IPS-18a (cell line): ENCODE data around the gene BPTF.
"Not testable (repeated sequence)": the region's sequence is repeated elsewhere in the genome, so short reads cannot be mapped to it uniquely, and the experiment has no call there.

Experiments
- H3K27ac ChIP-seq: one replicate; pipeline ENCODE4 v1.5.1; 2013; ENCODE audit warnings: low read length
- H3K27me3 ChIP-seq: one replicate; pipeline ENCODE4 v1.6.1; 2013; ENCODE audit warnings: mild to moderate bottlenecking, low read length; ENCODE audit not compliant: control insufficient read depth, insufficient read depth
- H3K36me3 ChIP-seq: one replicate; pipeline ENCODE4 v1.6.1; 2013; ENCODE audit warnings: low read depth, low read length; ENCODE audit not compliant: control insufficient read depth
- H3K4me1 ChIP-seq: one replicate; pipeline ENCODE4 v1.6.1; 2013; ENCODE audit warnings: low read depth, low read length; ENCODE audit not compliant: control insufficient read depth
- H3K4me3 ChIP-seq: one replicate; pipeline ENCODE4 v1.5.1; 2013; ENCODE audit warnings: low read length
- H3K9ac ChIP-seq: one replicate; pipeline ENCODE4 v1.6.1; 2013; ENCODE audit warnings: mild to moderate bottlenecking, low read length, moderate library complexity
- H3K9me3 ChIP-seq: one replicate; pipeline ENCODE4 v1.6.1; 2013; ENCODE audit warnings: low read depth, low read length; ENCODE audit not compliant: control insufficient read depth

Gene BPTF

GRCh38 chr17:67862614-67863217, 37.4 kb downstream of the BPTF start:
- H3K4me1 ChIP-seq = no peaks in the 10 kb centered on the region
- no peak overlapping the region for H3K4me3 ChIP-seq
- no peak overlapping the region for H3K9ac ChIP-seq
- H3K27me3 ChIP-seq = no peaks in the 10 kb centered on the region
- peaks cover 14% of the 10 kb centered on the region for H3K36me3 ChIP-seq
- H3K9me3 ChIP-seq = no peaks in the 10 kb centered on the region
- no peak overlapping the region for H3K27ac ChIP-seq

DNA sequence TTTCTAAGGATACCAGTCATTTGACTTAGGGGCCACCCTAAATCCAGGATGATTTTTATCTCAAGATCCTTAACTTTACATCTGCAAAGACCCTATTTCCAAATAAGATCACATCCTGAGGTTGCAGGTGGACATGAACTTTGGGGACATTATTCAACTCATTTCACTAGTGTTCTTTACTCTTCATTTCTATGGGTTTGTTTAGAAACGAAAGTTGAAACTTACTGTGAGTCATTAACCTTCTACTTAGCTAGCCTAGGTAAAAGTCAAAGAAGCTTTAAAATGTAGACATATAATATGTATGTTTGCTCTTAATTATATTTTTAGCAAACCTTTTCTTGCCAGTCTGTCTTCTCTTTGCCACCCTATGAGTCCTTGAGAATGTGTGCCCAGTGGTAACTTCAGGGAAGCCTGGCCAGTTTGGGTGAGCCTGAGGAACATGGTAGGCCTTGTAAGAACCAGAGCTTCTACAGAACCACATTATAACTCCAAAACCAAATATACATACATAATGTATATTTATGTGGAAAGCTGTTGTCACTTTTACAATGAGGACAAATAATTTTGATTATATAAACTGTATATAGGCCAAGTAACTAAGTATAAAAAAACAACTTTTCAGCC, 38.4 kb downstream of the BPTF start:
- no peaks in the 10 kb centered on the region for H3K9me3 ChIP-seq
- H3K36me3 ChIP-seq = peaks cover 14% of the 10 kb centered on the region
- no peak overlapping the region for H3K4me3 ChIP-seq
- H3K27ac ChIP-seq = no peak overlapping the region
- no peaks in the 10 kb centered on the region for H3K27me3 ChIP-seq
- H3K4me1 ChIP-seq = no peaks in the 10 kb centered on the region
- no peak overlapping the region for H3K9ac ChIP-seq

- no peaks in the 10 kb centered on the region for H3K4me1 ChIP-seq
- no peak overlapping the region for H3K27ac ChIP-seq
- no peaks in the 10 kb centered on the region for H3K9me3 ChIP-seq
- H3K36me3 ChIP-seq = peaks cover 17% of the 10 kb centered on the region
- H3K4me3 ChIP-seq = no peak overlapping the region
- H3K27me3 ChIP-seq = no peaks in the 10 kb centered on the region
- no peak overlapping the region for H3K9ac ChIP-seq
Observed at GRCh38 chr17:67865438-67865837, 40.1 kb downstream of the BPTF start.

DNA sequence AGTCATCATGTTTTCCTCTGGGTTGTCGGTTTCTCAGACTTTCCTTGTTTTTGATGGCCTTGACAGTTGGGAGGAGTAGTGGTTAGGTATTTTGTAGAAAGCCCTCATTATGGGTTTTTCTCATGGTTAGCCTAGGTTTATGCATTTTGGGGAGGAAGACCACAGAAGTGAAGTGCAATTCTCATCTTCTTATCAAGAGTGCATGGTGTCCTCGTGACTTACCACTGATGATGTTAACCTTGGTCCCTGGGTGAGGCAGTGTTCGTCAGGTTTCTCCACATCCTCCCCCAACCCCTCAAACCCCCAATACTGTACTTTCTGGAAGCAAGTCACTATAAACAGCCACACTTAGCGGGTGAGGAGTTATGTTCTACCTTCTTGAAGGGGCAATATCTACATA, 42.3 kb downstream of the BPTF start:
- Histone ChIP-seq H3K4me1 (no peaks in the 10 kb centered on the region), H3K27ac (no peak overlapping the region), H3K4me3 (no peak overlapping the region), H3K27me3 (no peaks in the 10 kb centered on the region), H3K36me3 (peaks cover 18% of the 10 kb centered on the region), H3K9ac (no peak overlapping the region), H3K9me3 (no peaks in the 10 kb centered on the region)

- no peak overlapping the region for H3K4me3 ChIP-seq
- H3K36me3 ChIP-seq = peaks cover 18% of the 10 kb centered on the region
- no peaks in the 10 kb centered on the region for H3K27me3 ChIP-seq
- no peaks in the 10 kb centered on the region for H3K9me3 ChIP-seq
- H3K9ac ChIP-seq = no peak overlapping the region
- H3K27ac ChIP-seq = no peak overlapping the region
- H3K4me1 ChIP-seq = no peaks in the 10 kb centered on the region
Observed at GRCh38 chr17:67868176-67868575, 42.9 kb downstream of the BPTF start.

DNA sequence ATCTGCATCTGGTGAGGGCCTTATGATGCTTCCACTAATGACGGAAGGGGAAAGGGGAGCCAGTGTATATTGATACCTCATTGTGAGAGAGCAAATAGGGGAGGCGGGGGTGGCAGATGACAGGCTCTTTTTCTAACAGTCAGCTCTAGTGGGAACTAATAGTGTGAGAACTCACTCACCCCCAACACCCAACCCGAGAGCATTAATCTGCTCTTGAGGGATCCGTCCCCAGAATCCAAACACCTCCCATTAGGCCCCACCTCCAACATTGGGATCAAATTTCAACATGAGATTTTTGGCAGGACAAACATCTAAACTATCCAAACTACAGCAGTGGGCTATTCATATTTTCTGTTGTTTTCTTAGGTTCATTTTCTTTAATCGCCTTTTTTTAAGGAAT, 54.4 kb downstream of the BPTF start:
- Histone ChIP-seq H3K27ac (no peak overlapping the region), H3K27me3 (no peaks in the 10 kb centered on the region), H3K36me3 (peaks cover 40% of the 10 kb centered on the region), H3K9ac (no peak overlapping the region), H3K4me3 (no peak overlapping the region), H3K9me3 (no peaks in the 10 kb centered on the region), H3K4me1 (no peaks in the 10 kb centered on the region)

- Histone ChIP-seq H3K27me3 (no peaks in the 10 kb centered on the region), H3K4me3 (no peak overlapping the region), H3K4me1 (no peaks in the 10 kb centered on the region), H3K27ac (no peak overlapping the region), H3K9me3 (no peaks in the 10 kb centered on the region), H3K9ac (no peak overlapping the region), H3K36me3 (peaks cover 38% of the 10 kb centered on the region)
Observed at GRCh38 chr17:67881083-67881482, 55.8 kb downstream of the BPTF start.

DNA sequence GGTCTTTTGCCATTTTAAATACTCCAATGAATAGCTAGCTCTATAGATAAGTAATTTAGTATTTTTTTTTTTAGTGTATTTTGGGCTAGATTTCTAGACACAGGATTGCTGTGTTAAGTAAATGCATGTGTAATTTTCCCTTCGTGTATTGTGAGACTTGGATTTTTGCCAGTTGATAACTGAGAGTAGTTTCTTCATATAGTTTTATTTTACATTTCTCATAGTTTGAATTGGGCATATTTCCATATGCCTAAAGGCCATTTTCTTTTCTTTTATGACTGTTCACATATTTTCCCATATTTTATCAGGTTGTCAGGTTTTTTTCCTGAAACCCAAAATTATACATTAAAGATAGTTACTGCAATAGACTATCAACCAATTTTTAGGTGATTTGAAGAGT, 59.4 kb downstream of the BPTF start:
- no peaks in the 10 kb centered on the region for H3K27me3 ChIP-seq
- H3K9ac ChIP-seq = no peak overlapping the region
- peaks cover 34% of the 10 kb centered on the region for H3K36me3 ChIP-seq
- no peaks in the 10 kb centered on the region for H3K4me1 ChIP-seq
- H3K9me3 ChIP-seq = no peaks in the 10 kb centered on the region
- H3K4me3 ChIP-seq = no peak overlapping the region
- no peak overlapping the region for H3K27ac ChIP-seq

GRCh38 chr17:67891481-67892119, 66.3 kb downstream of the BPTF start:
- Histone ChIP-seq H3K27ac (no peak overlapping the region), H3K9ac (no peak overlapping the region), H3K4me3 (no peak overlapping the region), H3K4me1 (no peaks in the 10 kb centered on the region), H3K27me3 (no peaks in the 10 kb centered on the region), H3K9me3 (no peaks in the 10 kb centered on the region), H3K36me3 (peaks cover 71% of the 10 kb centered on the region)

DNA sequence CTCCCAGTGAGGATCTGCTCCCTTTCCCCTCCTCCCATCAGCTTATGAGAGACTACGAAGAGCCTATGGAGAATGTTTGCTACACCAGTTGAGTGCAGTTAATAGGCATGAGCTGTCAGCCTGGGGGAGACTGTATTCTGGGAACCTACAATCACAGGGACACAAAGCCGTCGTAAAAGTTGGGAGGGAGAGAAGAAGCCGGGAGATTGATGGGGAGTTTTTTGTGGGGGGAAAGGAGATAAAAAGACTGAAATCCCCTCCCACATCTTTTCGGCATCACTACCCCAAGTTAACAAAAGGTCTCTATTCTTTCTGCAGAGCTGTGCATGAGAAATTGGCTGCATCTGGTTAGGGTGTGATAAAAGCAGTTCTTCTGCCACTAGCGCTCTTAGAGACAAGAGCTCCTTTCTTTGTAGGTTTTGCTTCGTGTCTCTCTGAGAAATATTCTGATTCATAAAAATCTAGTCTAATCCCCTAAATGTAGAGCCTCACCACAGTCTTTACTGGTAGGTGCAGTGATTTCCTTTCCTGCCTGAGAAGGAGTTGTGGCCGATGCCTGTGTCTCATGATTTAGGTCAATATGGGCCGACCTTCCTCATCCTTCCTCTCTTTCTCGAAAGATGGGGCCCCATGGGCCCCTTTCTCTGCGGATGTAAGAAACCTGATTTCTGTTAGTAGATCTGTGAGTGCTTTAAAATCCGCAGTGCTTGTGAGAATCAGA, 77.4 kb downstream of the BPTF start:
- H3K27me3 ChIP-seq = no peaks in the 10 kb centered on the region
- no peaks in the 10 kb centered on the region for H3K9me3 ChIP-seq
- no peak overlapping the region for H3K27ac ChIP-seq
- H3K4me1 ChIP-seq = no peaks in the 10 kb centered on the region
- H3K9ac ChIP-seq = no peak overlapping the region
- H3K4me3 ChIP-seq = no peak overlapping the region
- H3K36me3 ChIP-seq = peaks cover 83% of the 10 kb centered on the region

DNA sequence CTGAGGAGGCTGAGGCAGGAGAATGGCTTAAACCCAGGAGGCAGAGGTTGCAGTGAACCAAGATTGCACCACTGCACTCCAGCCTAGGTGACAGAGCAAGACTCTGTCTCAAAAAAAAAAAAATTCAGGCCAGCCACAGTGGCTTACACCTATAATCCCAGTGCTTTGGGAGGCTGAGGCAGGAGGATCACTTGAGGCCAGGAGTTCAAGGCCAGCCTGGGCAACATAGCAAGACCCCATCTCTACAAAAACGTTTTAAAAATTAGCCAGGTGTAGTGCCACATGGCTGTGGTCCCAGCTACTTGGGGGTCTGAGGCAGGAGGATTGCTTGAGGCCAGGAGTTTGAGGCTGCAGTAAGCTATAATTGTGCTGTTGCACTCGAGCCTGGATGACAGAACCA, 80.0 kb downstream of the BPTF start:
- not testable (repeated sequence) for H3K9ac ChIP-seq, H3K27me3 ChIP-seq, H3K4me3 ChIP-seq, H3K9me3 ChIP-seq, H3K4me1 ChIP-seq, H3K27ac ChIP-seq
- H3K36me3 ChIP-seq = peaks cover 75% of the 10 kb centered on the region
